Vagina (tissue), 2 donors: ENCODE measurements around the gene EFCAB13. TPM values are rescaled to one million over a fixed set of nuclear protein-coding genes. Genes with fewer than 3 reads are reported as not detected.
"Not testable (repeated sequence)": the region's sequence is repeated elsewhere in the genome, so short reads cannot be mapped to it uniquely, and the experiment has no call there.

ENCODE experiments used
- DNase-seq, 2 donors: peaks; one replicate each; pipeline ENCODE4 v3.0.0-alpha.2; 2017; ENCODE audit errors: extremely low spot score in 2 of 2
- H3K27ac ChIP-seq: fragments of 200-600 bp; sonication (generic); one replicate; pipeline ENCODE4 v1.5.1; 2019
- H3K27me3 ChIP-seq: fragments of 200-600 bp; sonication (generic); one replicate; pipeline ENCODE4 v1.5.1; 2019
- H3K36me3 ChIP-seq, 2 donors: fragments of 200-600 bp; sonication (generic); one replicate each; pipeline ENCODE4 v1.5.1; 2017 to 2019
- H3K4me1 ChIP-seq: fragments of 200-600 bp; sonication (generic); one replicate; pipeline ENCODE4 v1.5.1; 2019
- H3K4me3 ChIP-seq, 2 donors: fragments of 200-600 bp; sonication (generic); 1 replicate in 1 of 2; 2 replicates in 1 of 2; pipeline ENCODE4 v1.5.1; 2016 to 2019
- H3K9me3 ChIP-seq: fragments of 200-600 bp; sonication (generic); one replicate; pipeline ENCODE4 v1.5.1; 2019
- POLR2A ChIP-seq, 2 donors: fragments of 450-650 bp; IDR thresholded peaks; one replicate each; pipeline ENCODE4 v1.6.1; 2017; ENCODE audit warnings: antibody characterized with exemption in 2 of 2, mild to moderate bottlenecking in 2 of 2, moderate library complexity in 2 of 2
- POLR2AphosphoS5 ChIP-seq, 2 donors: sonication (generic); formaldehyde crosslinking; IDR thresholded peaks; one replicate each; pipeline ENCODE4 v1.9.0; 2017; ENCODE audit warnings: antibody characterized with exemption in 2 of 2, mild to moderate bottlenecking in 2 of 2, low read depth in 1 of 2; ENCODE audit not compliant: insufficient read depth in 1 of 2
- intact Hi-C: fragments of 100-400 bp; cut with DNase I; formaldehyde crosslinking; loops from one replicate; pipeline ENCODE4 v1.15.1; 2023
- total RNA-seq: library from RNA; depleted of rRNA; stranded (reverse); fragments of >200 nt; gene quantifications from one replicate; pipeline ENCODE4 v1.2.3, GENCODE V29; 2016
- TF ChIP-seq, protein P1 (sequence below), 3 experiments: fragments of 450-650 bp in 2 of 3; fragments of 200-600 bp in 1 of 3; sonication (generic) in 1 of 3; IDR thresholded peaks; one replicate each; pipeline ENCODE4 v1.5.1; 2017 to 2019; ENCODE audit warnings: antibody characterized with exemption in 3 of 3, mild to moderate bottlenecking in 2 of 3, moderate library complexity in 2 of 3

Gene EFCAB13
- total RNA-seq, 1 donor from 2014 or later: 4.2 TPM

DNA sequence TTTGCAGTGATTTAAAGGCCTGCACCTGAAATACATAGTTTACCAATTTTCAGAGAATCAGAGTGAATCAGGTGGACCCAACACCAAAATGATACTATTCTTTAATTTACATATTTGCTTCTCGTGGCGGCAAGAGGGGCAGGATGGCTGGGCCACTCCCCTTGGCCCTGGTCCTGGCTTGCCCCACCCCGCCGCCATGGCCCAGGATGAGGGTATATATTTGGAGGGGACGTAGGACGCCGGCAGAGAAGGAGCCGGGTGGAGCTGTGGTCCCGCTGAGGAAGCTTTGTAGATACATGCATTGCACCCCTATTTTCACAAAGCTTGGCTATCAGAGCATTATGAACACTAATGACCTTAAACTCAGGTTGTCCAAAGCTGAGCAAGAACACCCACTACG lies 43.5 kb downstream of the EFCAB13 start:
- H3K27me3 ChIP-seq: no peaks in the 10 kb centered on the region
- TF ChIP-seq, protein P1, sequence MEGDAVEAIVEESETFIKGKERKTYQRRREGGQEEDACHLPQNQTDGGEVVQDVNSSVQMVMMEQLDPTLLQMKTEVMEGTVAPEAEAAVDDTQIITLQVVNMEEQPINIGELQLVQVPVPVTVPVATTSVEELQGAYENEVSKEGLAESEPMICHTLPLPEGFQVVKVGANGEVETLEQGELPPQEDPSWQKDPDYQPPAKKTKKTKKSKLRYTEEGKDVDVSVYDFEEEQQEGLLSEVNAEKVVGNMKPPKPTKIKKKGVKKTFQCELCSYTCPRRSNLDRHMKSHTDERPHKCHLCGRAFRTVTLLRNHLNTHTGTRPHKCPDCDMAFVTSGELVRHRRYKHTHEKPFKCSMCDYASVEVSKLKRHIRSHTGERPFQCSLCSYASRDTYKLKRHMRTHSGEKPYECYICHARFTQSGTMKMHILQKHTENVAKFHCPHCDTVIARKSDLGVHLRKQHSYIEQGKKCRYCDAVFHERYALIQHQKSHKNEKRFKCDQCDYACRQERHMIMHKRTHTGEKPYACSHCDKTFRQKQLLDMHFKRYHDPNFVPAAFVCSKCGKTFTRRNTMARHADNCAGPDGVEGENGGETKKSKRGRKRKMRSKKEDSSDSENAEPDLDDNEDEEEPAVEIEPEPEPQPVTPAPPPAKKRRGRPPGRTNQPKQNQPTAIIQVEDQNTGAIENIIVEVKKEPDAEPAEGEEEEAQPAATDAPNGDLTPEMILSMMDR (IDR thresholded peaks at IDR 0.05): no peak
- TF ChIP-seq POLR2AphosphoS5 (IDR thresholded peaks at IDR 0.05; ENCODE audit: insufficient read depth in 1 of 2, low read depth in 1 of 2) (no peak), POLR2A (IDR thresholded peaks at IDR 0.05) (no peak)
- no peaks in the 10 kb centered on the region for H3K36me3 ChIP-seq
- no peaks in the 10 kb centered on the region for H3K4me1 ChIP-seq
- intact Hi-C loops: no loop called here
- H3K27ac ChIP-seq: no peak overlapping the region
- no peaks in the 10 kb centered on the region for H3K9me3 ChIP-seq
- DNase-seq: no peak
- no peak overlapping the region for H3K4me3 ChIP-seq

DNA sequence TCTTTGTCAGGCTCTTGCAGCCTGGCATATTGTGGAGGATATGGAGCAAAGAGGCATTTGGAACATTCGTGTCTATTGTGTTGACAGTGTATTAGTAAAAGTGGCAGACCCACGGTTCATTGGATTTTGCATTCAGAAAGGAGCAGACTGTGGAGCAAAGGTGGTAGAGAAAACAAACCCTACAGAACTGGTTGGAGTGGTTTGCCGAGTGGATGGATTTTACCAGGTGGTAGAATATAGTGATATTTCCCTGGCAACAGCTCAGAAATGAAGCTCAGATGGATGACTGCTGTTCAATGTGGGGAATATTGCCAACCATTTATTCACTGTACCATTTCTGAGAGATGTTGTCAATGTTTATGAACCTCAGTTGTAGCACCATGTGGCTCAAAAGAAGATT lies 44.5 kb downstream of the EFCAB13 start:
- no peak overlapping the region for H3K4me3 ChIP-seq
- DNase-seq: no peak
- no peaks in the 10 kb centered on the region for H3K4me1 ChIP-seq
- H3K27me3 ChIP-seq: no peaks in the 10 kb centered on the region
- intact Hi-C loops: no loop called here
- H3K36me3 ChIP-seq: no peaks in the 10 kb centered on the region
- H3K9me3 ChIP-seq: no peaks in the 10 kb centered on the region
- TF ChIP-seq, protein P1 (IDR thresholded peaks at IDR 0.05): no peak
- TF ChIP-seq POLR2AphosphoS5 (IDR thresholded peaks at IDR 0.05; ENCODE audit: insufficient read depth in 1 of 2, low read depth in 1 of 2): no peak
- TF ChIP-seq POLR2A (IDR thresholded peaks at IDR 0.05): no peak
- H3K27ac ChIP-seq: no peak overlapping the region

DNA sequence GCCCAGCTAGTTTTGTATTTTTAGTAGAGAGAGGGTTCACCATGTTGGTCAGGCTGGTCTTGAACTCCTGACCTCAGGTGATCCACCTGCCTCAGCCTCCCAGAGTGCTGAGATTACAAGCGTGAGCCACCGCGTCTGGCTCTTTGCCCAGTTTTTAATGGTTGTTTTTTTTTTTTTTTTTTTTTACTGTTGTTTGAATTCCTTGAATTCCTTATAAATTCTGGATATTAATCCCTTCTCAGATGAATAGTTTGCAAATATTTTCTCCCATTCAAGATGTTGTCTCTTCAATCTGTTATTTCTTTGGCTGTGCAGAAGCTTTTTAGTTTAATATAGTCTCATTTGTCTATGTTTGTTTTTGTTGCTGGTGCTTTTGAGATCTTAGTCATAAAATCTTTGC lies 47.1 kb downstream of the EFCAB13 start:
- H3K27me3 ChIP-seq, H3K9me3 ChIP-seq, H3K36me3 ChIP-seq, H3K4me3 ChIP-seq, H3K4me1 ChIP-seq, intact Hi-C loops, H3K27ac ChIP-seq, DNase-seq: not testable (repeated sequence)

DNA sequence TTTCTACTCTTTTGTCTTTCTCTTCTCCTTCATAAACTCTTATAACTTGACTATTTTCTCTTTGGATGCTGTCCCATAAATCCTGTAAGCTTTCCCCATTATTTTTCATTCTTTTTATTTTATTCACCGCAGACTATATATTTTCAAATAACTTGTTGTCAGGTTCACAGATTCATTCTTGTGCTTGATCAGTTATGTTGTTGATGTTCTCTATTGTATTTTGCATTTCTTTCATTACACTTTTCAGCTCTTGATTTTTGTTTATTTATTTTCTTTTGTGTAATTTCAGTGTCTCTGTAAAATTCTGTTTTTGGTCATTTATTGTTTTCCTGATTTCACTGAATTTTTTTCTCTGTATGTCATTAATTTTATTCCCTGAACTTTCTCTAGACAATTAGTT lies 49.2 kb downstream of the EFCAB13 start:
- TF ChIP-seq, protein P1 (IDR thresholded peaks at IDR 0.05): no peak
- TF ChIP-seq POLR2AphosphoS5 (IDR thresholded peaks at IDR 0.05; ENCODE audit: insufficient read depth in 1 of 2, low read depth in 1 of 2) (no peak), POLR2A (IDR thresholded peaks at IDR 0.05) (no peak)
- Histone ChIP-seq H3K4me1 (no peaks in the 10 kb centered on the region), H3K36me3 (peaks cover 0 to 8% of the 10 kb centered on the region in 2 donors), H3K27me3 (no peaks in the 10 kb centered on the region), H3K4me3 (no peak overlapping the region), H3K27ac (no peak overlapping the region), H3K9me3 (no peaks in the 10 kb centered on the region)
- intact Hi-C loops: no loop called here
- DNase-seq: no peak

DNA sequence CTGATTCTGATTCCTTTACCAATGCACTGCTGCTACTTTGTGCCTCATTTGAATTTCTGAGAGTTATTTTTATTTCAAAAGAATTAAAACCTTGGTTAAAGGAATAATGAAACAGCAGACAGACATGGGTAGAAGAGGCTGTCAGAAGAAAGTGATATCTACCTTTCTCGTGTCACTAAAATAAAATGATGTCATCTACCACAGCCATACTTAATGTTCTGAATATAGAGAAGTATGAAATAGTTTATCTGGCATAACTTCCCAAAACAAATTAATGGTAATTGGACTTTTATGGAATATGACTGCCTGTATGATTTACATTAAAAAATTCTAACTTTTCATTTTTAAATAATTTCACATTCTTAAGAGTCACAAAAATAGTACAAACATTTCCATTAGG lies 52.5 kb downstream of the EFCAB13 start:
- DNase-seq: no peak
- Histone ChIP-seq H3K27ac (no peak overlapping the region), H3K36me3 (peaks cover 0 to 8% of the 10 kb centered on the region in 2 donors), H3K9me3 (no peaks in the 10 kb centered on the region), H3K4me3 (no peak overlapping the region), H3K27me3 (no peaks in the 10 kb centered on the region), H3K4me1 (no peaks in the 10 kb centered on the region)
- intact Hi-C loops: no loop called here
- TF ChIP-seq, protein P1 (IDR thresholded peaks at IDR 0.05): no peak
- no peak for TF ChIP-seq POLR2A (IDR thresholded peaks at IDR 0.05)
- TF ChIP-seq POLR2AphosphoS5 (IDR thresholded peaks at IDR 0.05; ENCODE audit: insufficient read depth in 1 of 2, low read depth in 1 of 2): no peak

DNA sequence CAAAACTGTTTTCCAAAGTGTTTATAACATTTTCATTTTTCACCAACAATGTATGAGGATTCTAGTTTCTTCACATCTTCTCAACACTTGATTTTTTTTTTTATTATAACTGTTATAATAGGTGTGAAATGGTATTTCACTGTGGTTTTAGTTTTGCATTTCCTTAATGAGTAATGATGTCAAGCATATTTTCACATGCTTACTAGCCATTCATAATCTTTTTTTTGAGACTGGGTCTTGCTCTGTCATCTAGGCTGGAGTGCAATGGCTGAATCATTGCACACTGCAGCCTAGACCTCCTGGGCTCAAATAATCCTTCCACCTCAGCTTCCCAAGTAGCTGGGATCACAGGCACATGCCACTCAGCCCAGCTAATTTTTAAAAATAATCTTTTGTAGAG lies 65.1 kb downstream of the EFCAB13 start:
- intact Hi-C loops: no loop called here
- Histone ChIP-seq H3K27me3 (no peaks in the 10 kb centered on the region), H3K27ac (no peak overlapping the region), H3K36me3 (no peaks in the 10 kb centered on the region), H3K4me3 (no peak overlapping the region), H3K4me1 (no peaks in the 10 kb centered on the region), H3K9me3 (peaks cover 1% of the 10 kb centered on the region)
- TF ChIP-seq POLR2AphosphoS5 (IDR thresholded peaks at IDR 0.05; ENCODE audit: insufficient read depth in 1 of 2, low read depth in 1 of 2) (no peak), POLR2A (IDR thresholded peaks at IDR 0.05) (no peak)
- TF ChIP-seq, protein P1 (IDR thresholded peaks at IDR 0.05): no peak
- no peak for DNase-seq

DNA sequence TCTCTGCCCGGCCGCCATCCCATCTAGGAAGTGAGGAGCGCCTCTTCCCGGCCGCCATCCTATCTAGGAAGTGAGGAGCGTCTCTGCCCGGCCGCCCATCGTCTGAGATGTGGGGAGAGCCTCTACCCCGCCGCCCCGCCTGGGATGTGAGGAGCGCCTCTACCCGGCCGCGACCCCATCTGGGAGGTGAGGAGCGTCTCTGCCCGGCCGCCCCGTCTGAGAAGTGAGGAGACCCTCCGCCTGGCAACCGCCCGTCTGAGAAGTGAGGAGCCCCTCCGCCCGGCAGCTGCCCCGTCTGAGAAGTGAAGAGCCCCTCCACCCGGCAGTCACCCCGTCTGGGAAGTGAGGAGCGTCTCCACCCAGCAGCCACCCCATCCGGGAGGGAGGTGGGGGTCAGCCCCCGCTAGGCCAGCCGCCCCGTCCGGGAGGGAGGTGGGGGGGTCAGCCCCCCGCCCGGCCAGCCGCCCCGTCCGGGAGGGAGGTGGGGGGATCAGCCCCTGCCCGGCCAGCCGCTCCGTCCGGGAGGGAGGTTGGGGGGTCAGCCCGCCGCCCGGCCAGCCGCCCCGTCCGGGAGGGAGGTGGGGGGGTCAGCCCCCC lies 73.9 kb downstream of the EFCAB13 start:
- H3K27me3 ChIP-seq, DNase-seq, H3K36me3 ChIP-seq, intact Hi-C loops, H3K27ac ChIP-seq, H3K4me1 ChIP-seq, H3K4me3 ChIP-seq, H3K9me3 ChIP-seq: not testable (repeated sequence)
